Choroid plexus epithelial cell (primary cell): ENCODE data around the gene TCEANC2.
A peak's percentile ranks its signal among the peaks of the same experiment; 100 is the strongest.

Experiments
- DNase-seq: peaks from one replicate; pipeline ENCODE4 v3.0.0-alpha.2; 2010; ENCODE audit warnings: low read depth
- H3K4me3 ChIP-seq: 2 replicates; pipeline ENCODE4 v1.5.1; 2011; ENCODE audit warnings: low read depth, mild to moderate bottlenecking, control low read depth, low read length, moderate library complexity
- TF ChIP-seq, protein P1 (sequence below): conservative IDR thresholded peaks from 2 replicates; pipeline ENCODE4 v1.5.1; 2011; ENCODE audit warnings: low read depth, mild to moderate bottlenecking, control low read depth, inconsistent platforms, low read length, moderate library complexity

TCEANC2 gene

DNA sequence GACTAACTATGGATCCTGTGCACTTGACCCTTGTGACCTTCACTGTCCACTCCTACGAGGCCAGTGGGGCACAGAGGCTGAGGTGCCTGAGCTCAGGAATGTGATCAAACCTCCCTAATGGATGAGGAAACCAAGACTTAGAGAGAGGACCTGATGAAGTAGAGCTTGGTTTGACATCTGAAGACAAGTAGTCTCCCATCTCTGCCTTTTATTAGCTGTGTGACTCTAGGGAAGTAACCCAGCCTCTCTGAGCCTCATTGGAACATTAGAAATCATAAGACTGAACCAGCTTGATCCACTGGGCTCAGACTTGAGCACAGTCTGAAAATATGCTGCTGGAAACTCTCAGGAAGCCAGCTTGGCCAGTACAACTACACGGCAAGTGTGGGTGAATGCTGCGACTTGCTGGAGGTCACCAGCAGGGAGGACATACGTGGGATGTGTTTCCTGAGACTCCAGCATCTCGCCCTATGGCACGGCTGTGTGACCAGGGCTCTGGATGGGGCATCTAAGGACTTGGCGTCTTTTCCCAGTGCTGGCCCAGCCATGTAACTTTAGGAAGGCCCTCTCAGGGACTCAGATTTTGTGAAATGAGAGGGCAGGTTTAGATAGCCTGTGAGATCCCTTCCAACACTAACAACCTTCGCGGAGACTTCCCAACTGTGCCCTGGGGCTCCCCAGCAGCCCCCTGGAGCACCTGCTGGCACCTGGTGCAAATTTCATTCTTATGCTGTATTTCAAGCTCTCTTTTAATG is 88.9 kb downstream of the TCEANC2 start:
- H3K4me3 ChIP-seq: no peak overlapping the region
- no peak for DNase-seq
- TF ChIP-seq, protein P1, sequence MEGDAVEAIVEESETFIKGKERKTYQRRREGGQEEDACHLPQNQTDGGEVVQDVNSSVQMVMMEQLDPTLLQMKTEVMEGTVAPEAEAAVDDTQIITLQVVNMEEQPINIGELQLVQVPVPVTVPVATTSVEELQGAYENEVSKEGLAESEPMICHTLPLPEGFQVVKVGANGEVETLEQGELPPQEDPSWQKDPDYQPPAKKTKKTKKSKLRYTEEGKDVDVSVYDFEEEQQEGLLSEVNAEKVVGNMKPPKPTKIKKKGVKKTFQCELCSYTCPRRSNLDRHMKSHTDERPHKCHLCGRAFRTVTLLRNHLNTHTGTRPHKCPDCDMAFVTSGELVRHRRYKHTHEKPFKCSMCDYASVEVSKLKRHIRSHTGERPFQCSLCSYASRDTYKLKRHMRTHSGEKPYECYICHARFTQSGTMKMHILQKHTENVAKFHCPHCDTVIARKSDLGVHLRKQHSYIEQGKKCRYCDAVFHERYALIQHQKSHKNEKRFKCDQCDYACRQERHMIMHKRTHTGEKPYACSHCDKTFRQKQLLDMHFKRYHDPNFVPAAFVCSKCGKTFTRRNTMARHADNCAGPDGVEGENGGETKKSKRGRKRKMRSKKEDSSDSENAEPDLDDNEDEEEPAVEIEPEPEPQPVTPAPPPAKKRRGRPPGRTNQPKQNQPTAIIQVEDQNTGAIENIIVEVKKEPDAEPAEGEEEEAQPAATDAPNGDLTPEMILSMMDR: no peak

DNA sequence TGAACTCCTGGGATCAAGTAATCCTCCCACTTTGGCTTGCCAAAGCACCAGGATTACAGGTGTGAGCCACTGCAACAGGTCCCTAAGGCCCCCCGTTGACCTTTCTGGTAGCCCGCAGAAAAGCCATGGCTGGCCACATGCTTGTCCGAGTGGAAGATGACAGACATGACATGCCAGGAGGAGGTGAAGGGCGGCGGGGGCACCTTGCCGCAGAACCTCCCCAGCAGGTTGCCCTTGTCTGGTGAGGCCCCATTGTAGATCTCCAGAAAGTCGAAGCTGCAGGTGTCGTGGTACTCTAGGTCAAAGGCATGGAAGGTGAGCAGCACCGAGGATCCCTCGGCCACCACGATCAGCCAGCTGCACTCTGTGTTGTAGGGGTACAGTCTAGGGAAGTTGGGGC is 91.0 kb downstream of the TCEANC2 start:
- TF ChIP-seq, protein P1: no peak
- no peak for DNase-seq
- no peak overlapping the region for H3K4me3 ChIP-seq

DNA sequence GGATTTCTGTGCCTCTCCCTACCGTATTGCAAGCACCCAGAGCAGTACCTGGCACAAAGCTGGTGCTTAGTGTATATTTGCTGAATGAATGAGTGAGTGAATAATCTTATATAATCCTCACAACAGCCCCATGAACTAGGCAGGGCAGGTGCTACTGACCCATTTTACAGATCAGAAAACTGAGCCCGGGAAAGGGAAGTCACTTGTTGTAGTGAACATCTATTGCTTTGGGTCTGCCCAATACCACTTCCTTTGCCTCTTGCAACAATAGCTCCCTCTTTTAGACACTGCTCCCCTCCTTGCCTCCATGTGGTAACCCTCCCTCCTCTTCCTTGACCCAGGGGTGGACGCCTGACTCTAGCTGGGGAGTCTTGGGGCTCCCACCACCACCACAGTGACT is 96.3 kb downstream of the TCEANC2 start:
- DNase-seq: no peak
- TF ChIP-seq, protein P1: no peak

DNA sequence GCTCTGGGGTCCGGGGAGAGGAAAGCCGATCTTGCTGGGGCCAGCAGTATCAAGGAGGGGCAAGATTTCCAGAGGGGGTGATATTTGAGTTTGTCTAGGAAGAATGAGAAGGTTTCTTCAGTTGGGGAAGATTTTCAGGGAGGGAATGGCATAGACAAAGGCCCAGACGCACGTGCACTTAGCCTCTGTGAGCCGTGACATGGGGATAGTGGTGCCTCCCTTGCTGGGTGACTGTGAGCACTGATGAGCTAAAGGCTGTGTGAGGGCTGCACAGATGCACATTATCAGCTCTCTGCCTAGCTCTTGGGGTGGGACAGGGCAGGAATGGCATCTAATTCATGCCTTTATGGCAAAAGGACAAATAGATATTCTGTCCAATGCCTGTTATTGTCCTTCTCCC is 97.6 kb downstream of the TCEANC2 start:
- no peak for DNase-seq
- no peak overlapping the region for H3K4me3 ChIP-seq
- TF ChIP-seq, protein P1: no peak

More for the DNA sequence above, 96.3 kb downstream of the TCEANC2 start:
- H3K4me3 ChIP-seq: no peak overlapping the region

DNA sequence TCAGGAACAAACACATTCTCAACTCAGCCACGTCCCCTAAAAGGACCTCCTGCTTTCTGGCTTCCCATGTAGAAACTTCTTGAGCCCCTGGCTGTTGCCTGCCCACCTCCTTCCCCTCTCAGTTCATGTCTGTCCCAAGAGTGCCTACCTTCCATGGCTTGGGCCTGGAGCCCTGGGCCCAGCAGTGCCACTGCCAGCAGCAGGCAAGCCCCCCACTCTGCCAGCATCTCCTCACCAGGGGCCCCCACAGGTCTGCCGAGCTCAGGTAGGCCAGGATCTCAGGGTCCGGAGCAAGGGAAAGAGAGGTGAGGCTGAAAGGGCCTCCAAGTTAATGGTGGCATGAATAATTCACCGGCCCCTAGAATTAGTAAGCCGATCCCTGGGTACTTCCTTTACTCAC is 99.3 kb downstream of the TCEANC2 start, which contains the start of gene CDCP2:
Gene CDCP2 (minus strand): TSS at position 305 of the 400 bp plus-strand sequence. CDS start 78 bp downstream, at position 227.
- no peak for DNase-seq
- TF ChIP-seq, protein P1: no peak
- no peak within 1 kb of the TSS for H3K4me3 ChIP-seq

DNA sequence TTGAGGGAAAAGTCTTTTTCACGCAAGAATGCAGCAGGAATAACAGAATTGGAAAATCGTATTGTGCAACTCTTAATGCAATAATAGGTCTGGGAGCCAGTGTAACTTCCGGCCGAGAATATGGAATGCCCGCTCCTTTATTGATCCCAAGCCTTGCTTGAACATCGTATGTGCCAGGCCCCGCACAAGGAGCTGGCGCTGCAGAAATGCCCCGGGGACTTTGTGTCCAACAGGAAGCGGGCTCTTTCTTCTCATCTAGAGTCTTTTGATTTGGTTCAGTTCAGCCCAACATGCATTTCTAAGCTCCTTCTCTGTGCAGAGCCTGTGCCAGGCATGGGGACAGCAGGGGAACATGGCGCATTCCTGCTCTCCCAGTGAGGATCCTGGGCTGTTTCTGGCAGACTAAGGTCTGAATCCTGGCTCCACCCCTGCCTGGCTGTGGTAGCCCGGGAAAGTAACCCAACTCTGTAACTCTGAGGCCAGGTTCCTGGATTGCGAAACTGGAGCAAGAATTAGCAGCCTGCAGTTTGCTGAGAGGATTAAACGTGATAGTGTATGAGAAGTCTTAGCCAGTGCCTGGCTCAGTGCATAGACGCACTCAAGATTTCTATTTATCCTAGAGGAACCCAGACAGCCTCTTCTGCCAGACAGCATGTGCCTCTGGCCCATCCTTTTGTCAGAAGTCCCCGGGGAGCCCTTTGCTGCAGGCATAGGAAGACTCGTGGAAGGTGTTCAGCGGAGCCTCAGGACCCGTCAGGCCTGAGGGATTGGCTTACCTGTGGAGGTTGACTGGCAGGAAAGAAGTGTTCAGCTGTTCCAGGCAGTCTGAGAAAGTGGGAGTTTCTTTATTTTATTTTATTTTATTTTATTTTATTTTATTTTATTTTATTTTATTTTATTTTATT is 100.4 kb downstream of the TCEANC2 start:
- DNase-seq: peak; percentile 73
- no peak overlapping the region for H3K4me3 ChIP-seq

More for the DNA sequence above, 100.4 kb downstream of the TCEANC2 start:
- TF ChIP-seq, protein P1: no peak
